Gastrocnemius medialis (tissue), 4 donors: ENCODE measurements around the gene DENND6A.

Experiments
- POLR2A ChIP-seq, 2 donors: fragments of 450-650 bp; IDR thresholded peaks; one replicate each; pipeline ENCODE4 v1.6.1; 2017; ENCODE audit warnings: antibody characterized with exemption in 2 of 2, mild to moderate bottlenecking in 2 of 2, moderate library complexity in 2 of 2
- TF ChIP-seq, protein P1 (sequence below), 5 experiments: fragments of 450-650 bp in 3 of 5; fragments of 200-600 bp in 2 of 5; sonication (generic) in 2 of 5; IDR thresholded peaks in 4 of 5; conservative IDR thresholded peaks in 1 of 5; 1 replicate in 4 of 5; 2 replicates in 1 of 5; pipeline ENCODE4 v1.5.1; 2016 to 2019; ENCODE audit warnings: antibody characterized with exemption in 5 of 5, mild to moderate bottlenecking in 3 of 5, moderate library complexity in 3 of 5

DNA sequence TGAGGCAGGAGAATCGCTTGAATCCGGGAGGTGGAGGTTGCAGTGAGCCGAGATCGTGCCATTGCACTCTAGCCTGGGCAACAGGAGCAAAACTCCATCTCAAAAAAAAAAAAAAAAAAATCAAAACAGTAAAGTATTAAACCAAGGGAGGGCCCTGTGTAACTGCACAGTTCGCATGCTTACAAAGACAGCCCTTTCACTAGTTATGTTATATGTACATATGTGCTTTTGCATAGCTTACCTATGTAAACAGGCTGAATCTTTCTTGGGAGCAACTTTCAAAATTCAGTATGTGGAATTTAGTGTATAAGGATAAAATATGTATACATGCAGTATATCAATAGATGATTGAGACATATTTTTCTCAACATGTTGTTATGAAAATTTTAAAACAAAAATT is 47.1 kb upstream of the DENND6A start:
- TF ChIP-seq, protein P1, sequence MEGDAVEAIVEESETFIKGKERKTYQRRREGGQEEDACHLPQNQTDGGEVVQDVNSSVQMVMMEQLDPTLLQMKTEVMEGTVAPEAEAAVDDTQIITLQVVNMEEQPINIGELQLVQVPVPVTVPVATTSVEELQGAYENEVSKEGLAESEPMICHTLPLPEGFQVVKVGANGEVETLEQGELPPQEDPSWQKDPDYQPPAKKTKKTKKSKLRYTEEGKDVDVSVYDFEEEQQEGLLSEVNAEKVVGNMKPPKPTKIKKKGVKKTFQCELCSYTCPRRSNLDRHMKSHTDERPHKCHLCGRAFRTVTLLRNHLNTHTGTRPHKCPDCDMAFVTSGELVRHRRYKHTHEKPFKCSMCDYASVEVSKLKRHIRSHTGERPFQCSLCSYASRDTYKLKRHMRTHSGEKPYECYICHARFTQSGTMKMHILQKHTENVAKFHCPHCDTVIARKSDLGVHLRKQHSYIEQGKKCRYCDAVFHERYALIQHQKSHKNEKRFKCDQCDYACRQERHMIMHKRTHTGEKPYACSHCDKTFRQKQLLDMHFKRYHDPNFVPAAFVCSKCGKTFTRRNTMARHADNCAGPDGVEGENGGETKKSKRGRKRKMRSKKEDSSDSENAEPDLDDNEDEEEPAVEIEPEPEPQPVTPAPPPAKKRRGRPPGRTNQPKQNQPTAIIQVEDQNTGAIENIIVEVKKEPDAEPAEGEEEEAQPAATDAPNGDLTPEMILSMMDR (IDR thresholded peaks at IDR 0.05 in 4 of 5, conservative IDR thresholded peaks at IDR 0.05 in 1 of 5): no peak
- TF ChIP-seq POLR2A (IDR thresholded peaks at IDR 0.05): no peak
